HepG2 (cell line): ENCODE measurements around the gene FITM1.

Experiments used
- EZH2 ChIP-seq: conservative IDR thresholded peaks from 2 replicates; pipeline ENCODE4 v1.6.1; 2012; ENCODE audit warnings: mild to moderate bottlenecking, low read depth, low read length, moderate library complexity
- SALL1 ChIP-seq: sonication (generic); formaldehyde crosslinking; IDR thresholded peaks from 2 replicates; pipeline ENCODE4 v1.8.0; 2022; ENCODE audit warnings: mild to moderate bottlenecking, missing genetic modification reagents
- TF ChIP-seq, protein P1 (sequence below): IDR thresholded peaks from 2 replicates; pipeline ENCODE4 v1.6.1; 2012; ENCODE audit warnings: low read depth, low read length, improper control_type of control experiment

DNA sequence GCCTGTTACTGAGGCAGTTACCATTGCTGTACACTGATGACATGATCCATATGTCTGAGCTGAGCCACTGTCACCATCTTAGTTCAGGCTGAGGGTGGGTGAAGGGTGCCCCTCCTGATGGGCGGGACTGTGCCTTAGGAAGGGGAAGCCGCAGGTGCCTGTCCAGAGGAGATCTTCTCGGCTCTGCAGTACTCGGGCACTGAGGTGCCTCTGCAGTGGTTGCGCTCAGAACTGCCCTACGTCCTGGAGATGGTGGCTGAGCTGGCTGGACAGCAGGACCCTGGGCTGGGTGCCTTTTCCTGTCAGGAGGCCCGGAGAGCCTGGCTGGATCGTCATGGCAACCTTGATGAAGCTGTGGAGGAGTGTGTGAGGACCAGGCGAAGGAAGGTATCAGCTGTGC is 20.5 kb downstream of the FITM1 start:
- TF ChIP-seq EZH2, result no peak
- TF ChIP-seq SALL1, result no peak
- TF ChIP-seq, protein P1, sequence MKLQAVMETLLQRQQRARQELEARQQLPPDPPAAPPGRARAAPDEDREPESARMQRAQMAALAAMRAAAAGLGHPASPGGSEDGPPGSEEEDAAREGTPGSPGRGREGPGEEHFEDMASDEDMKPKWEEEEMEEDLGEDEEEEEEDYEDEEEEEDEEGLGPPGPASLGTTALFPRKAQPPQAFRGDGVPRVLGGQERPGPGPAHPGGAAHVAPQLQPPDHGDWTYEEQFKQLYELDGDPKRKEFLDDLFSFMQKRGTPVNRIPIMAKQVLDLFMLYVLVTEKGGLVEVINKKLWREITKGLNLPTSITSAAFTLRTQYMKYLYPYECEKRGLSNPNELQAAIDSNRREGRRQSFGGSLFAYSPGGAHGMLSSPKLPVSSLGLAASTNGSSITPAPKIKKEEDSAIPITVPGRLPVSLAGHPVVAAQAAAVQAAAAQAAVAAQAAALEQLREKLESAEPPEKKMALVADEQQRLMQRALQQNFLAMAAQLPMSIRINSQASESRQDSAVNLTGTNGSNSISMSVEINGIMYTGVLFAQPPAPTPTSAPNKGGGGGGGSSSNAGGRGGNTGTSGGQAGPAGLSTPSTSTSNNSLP, result no peak
